Stomach (tissue), 9 donors: ENCODE measurements around the gene DKK2. TPM values are rescaled to one million over a fixed set of nuclear protein-coding genes. Genes with fewer than 3 reads are reported as not detected.

Experiments
- DNase-seq, 2 donors: peaks; one replicate each; pipeline versions ENCODE4 v3.0.0 to v3.0.0-alpha.2; 2013 to 2019
- H3K27ac ChIP-seq, 5 donors: fragments of 200-600 bp in 4 of 5; sonication (generic) in 4 of 5; one replicate each; pipeline ENCODE4 v1.5.1; 2013 to 2019; ENCODE audit warnings: mild to moderate bottlenecking in 1 of 5, moderate library complexity in 1 of 5
- H3K27me3 ChIP-seq, 3 donors: fragments of 200-600 bp; sonication (generic); one replicate each; pipeline ENCODE4 v1.5.1; 2017 to 2019; ENCODE audit warnings: mixed run types in 1 of 3
- H3K36me3 ChIP-seq, 4 donors: fragments of 200-600 bp; sonication (generic); 1 replicate in 3 of 4; 2 replicates in 1 of 4; pipeline ENCODE4 v1.5.1; 2016 to 2019
- H3K4me1 ChIP-seq, 4 donors: fragments of 200-600 bp; sonication (generic); one replicate each; pipeline ENCODE4 v1.5.1; 2016 to 2019
- H3K4me3 ChIP-seq, 4 donors: fragments of 200-600 bp; sonication (generic) in 3 of 4; one replicate each; pipeline ENCODE4 v1.5.1; 2016 to 2019; ENCODE audit warnings: mild to moderate bottlenecking in 1 of 4
- H3K9me3 ChIP-seq, 4 donors: fragments of 200-600 bp; sonication (generic); one replicate each; pipeline ENCODE4 v1.5.1; 2016 to 2019
- EP300 ChIP-seq: sonication (generic); formaldehyde crosslinking; IDR thresholded peaks from one replicate; pipeline ENCODE4 v1.6.1; 2017; ENCODE audit warnings: antibody characterized with exemption
- POLR2A ChIP-seq, 4 donors: fragments of 450-650 bp; IDR thresholded peaks; one replicate each; pipeline ENCODE4 v1.6.1; 2016; ENCODE audit warnings: antibody characterized with exemption in 4 of 4, control low read depth in 2 of 4, mild to moderate bottlenecking in 1 of 4, moderate library complexity in 1 of 4
- POLR2AphosphoS5 ChIP-seq, 3 donors: sonication (generic); formaldehyde crosslinking; IDR thresholded peaks; one replicate each; pipeline ENCODE4 v1.6.1; 2016; ENCODE audit warnings: antibody characterized with exemption in 3 of 3
- WGBS, 5 donors: extraction: QIAGEN DNeasy Blood & Tissue Kit in 3 of 5; methylation state at CpG; one replicate each; pipeline versions ENCODE4 v1.1.5 to v1.1.7; 2013 to 2018; 5-methylcytosine and 5-hydroxymethylcytosine counted together
- intact Hi-C: fragments of 100-400 bp; cut with DNase I; formaldehyde crosslinking; loops from one replicate; pipeline ENCODE4 v1.15.1; 2023; ENCODE audit warnings: low total_unique reads
- polyA plus RNA-seq, 3 donors: library from polyadenylated mRNA; stranded (reverse); fragments of 200-250 nt; gene quantifications; one replicate each; pipeline ENCODE4 v1.2.3, GENCODE V29; 2013
- total RNA-seq, 5 donors: library from RNA; depleted of rRNA; stranded (reverse); fragments of >200 nt; gene quantifications; one replicate each; pipeline versions ENCODE4 v1.1.0 to v1.2.3, GENCODE V29; 2014 to 2016
- TF ChIP-seq, protein P1 (sequence below), 7 experiments: fragments of 450-650 bp in 4 of 7; fragments of 200-600 bp in 3 of 7; sonication (generic) in 3 of 7; IDR thresholded peaks; one replicate each; pipeline ENCODE4 v1.5.1; 2016 to 2019; ENCODE audit warnings: antibody characterized with exemption in 7 of 7, control low read depth in 2 of 7, mild to moderate bottlenecking in 1 of 7
- donor health status: healthy with polysubstance abuse.
- donor health status: Bipolar disorder and iron deficiency.
- donor health status: healthy.

The DKK2 gene
- total and polyA plus RNA-seq, 8 donors = 0.05 to 2.6 (median 0.58) TPM; not detected in 5

DNA sequence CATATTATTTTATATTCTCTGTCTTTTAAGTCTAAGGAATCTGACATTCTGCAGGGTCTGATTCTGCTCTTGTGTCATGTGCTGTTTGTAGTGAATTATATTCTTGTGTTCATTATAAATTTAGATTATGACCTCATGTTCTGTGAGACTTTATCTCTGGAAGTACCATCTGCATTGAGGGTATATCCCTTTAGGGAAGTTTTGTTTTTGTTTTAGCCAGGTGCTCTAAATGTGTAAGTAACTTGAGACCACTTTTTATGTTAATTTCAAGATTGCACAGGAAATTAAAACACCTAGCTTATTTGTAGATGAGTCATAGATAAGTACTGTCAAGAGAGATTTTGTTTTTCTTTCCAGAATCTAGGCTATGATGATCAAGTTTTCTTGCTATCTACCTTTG, 35.0 kb upstream of the DKK2 start:
- intact Hi-C loops = no loop called here
- no peaks in the 10 kb centered on the region for H3K27me3 ChIP-seq
- no peaks in the 10 kb centered on the region for H3K4me1 ChIP-seq
- DNase-seq = no peak
- TF ChIP-seq EP300 (no peak), POLR2A (IDR thresholded peaks at IDR 0.05) (no peak), POLR2AphosphoS5 (IDR thresholded peaks at IDR 0.05) (no peak)
- TF ChIP-seq, protein P1, sequence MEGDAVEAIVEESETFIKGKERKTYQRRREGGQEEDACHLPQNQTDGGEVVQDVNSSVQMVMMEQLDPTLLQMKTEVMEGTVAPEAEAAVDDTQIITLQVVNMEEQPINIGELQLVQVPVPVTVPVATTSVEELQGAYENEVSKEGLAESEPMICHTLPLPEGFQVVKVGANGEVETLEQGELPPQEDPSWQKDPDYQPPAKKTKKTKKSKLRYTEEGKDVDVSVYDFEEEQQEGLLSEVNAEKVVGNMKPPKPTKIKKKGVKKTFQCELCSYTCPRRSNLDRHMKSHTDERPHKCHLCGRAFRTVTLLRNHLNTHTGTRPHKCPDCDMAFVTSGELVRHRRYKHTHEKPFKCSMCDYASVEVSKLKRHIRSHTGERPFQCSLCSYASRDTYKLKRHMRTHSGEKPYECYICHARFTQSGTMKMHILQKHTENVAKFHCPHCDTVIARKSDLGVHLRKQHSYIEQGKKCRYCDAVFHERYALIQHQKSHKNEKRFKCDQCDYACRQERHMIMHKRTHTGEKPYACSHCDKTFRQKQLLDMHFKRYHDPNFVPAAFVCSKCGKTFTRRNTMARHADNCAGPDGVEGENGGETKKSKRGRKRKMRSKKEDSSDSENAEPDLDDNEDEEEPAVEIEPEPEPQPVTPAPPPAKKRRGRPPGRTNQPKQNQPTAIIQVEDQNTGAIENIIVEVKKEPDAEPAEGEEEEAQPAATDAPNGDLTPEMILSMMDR (IDR thresholded peaks at IDR 0.05) = no peak
- no peak overlapping the region for H3K4me3 ChIP-seq
- H3K36me3 ChIP-seq = no peaks in the 10 kb centered on the region
- H3K27ac ChIP-seq = no peak overlapping the region
- H3K9me3 ChIP-seq = peaks cover 0 to 7% (median 0%) of the 10 kb centered on the region in 4 donors

DNA sequence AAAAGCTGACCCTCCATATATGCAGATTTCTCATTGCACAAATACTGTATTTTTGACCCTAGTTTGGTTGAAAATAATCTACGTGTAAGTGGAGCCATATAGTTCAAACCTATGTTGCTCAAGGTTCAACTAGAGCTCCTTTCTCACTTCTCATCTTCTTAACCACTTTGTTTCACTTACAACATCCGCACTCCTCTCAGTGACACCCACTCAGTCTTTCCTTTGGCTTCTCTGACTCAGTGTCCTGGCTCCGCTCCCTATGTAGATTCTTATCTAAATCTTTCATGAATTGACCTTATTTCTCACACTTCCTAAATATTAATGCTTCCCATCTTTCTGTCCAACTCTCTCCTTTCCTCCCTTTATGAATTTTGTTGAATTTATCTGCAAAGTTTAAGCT, 32.9 kb upstream of the DKK2 start:
- WGBS, 5 donors = 76 to 89% (median 82%) methylated on average over 3 of the region's 3 CpGs

DNA sequence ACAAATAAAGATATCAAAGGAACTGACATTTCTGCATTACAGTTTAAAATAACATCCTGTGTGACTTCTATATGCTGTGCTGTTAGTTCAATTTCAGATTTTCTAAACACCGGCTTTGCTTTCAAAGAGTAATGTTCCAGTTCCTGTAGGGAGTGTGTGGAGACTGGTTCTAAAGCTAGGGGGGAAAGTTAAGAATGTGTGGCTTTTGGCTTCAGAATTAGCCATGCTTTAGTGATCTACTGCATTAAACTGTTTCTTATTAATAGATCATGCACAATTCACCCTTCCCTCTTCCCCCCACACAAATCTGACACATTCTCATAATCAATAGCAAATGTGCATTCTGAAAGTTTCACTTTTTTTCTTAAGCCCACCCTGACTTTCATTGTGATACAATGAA, 32.0 kb upstream of the DKK2 start:
- 24 to 80% (median 66%) methylated on average over 1 of the region's 1 CpG for WGBS, 5 donors
- no peaks in the 10 kb centered on the region for H3K36me3 ChIP-seq
- H3K27ac ChIP-seq = no peak overlapping the region
- DNase-seq = no peak
- H3K27me3 ChIP-seq = no peaks in the 10 kb centered on the region
- no peaks in the 10 kb centered on the region for H3K4me1 ChIP-seq
- H3K9me3 ChIP-seq = no peaks in the 10 kb centered on the region
- intact Hi-C loops = no loop called here
- H3K4me3 ChIP-seq = no peak overlapping the region
- TF ChIP-seq, protein P1 (IDR thresholded peaks at IDR 0.05) = no peak
- TF ChIP-seq EP300 = no peak

More for the DNA sequence above, 32.9 kb upstream of the DKK2 start:
- Histone ChIP-seq H3K27ac (no peak overlapping the region), H3K27me3 (no peaks in the 10 kb centered on the region), H3K4me1 (no peaks in the 10 kb centered on the region), H3K9me3 (peaks cover 0 to 3% (median 0%) of the 10 kb centered on the region in 4 donors), H3K4me3 (no peak overlapping the region), H3K36me3 (no peaks in the 10 kb centered on the region)
- intact Hi-C loops = no loop called here
- TF ChIP-seq POLR2A (IDR thresholded peaks at IDR 0.05) (no peak), EP300 (no peak), POLR2AphosphoS5 (IDR thresholded peaks at IDR 0.05) (no peak)
- TF ChIP-seq, protein P1 (IDR thresholded peaks at IDR 0.05) = no peak
- no peak for DNase-seq

DNA sequence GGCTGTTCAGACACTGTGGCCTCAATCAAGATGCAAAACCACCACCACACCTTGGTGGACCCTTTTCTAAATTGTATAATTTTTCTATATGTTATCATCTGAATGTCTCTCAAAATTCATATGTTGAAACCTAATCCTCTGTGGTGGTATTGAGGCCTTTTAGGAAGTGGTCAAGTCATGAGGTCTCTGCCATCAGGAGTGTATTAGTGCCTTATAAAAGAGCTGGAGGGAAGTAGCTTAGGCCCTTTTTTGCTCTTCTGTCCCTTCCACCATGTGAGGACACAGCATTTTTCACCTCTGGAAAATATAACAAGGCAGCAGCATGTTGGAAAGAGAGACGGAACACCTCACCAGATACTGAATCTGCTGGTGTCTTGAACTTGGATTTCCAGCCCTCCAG, 30.5 kb upstream of the DKK2 start:
- Histone ChIP-seq H3K4me1 (no peaks in the 10 kb centered on the region), H3K4me3 (no peak overlapping the region), H3K27ac (no peak overlapping the region), H3K27me3 (no peaks in the 10 kb centered on the region), H3K36me3 (no peaks in the 10 kb centered on the region), H3K9me3 (no peaks in the 10 kb centered on the region)
- WGBS, 5 donors = 83 to 97% (median 93%) methylated on average over 1 of the region's 1 CpG
- no peak for DNase-seq
- TF ChIP-seq, protein P1 (IDR thresholded peaks at IDR 0.05) = no peak
- TF ChIP-seq POLR2AphosphoS5 (IDR thresholded peaks at IDR 0.05) (no peak), EP300 (no peak), POLR2A (IDR thresholded peaks at IDR 0.05) (no peak)
- intact Hi-C loops = no loop called here
